GM23338 (cell line): ENCODE measurements around the gene CLUH. TPM values are rescaled to one million over a fixed set of nuclear protein-coding genes. Genes with fewer than 3 reads are reported as not detected.
"Not testable (repeated sequence)": the region's sequence is repeated elsewhere in the genome, so short reads cannot be mapped to it uniquely, and the experiment has no call there.

Experiments
- ATAC-seq: fragments of 200-7000 bp; cut with Tn5 transposase; 3 replicates; pipeline ENCODE4 v1.9.1; 2020
- DNase-seq: peaks from one replicate; pipeline ENCODE4 v3.0.0-alpha.2; 2015; ENCODE audit warnings: low spot score
- H2AFZ ChIP-seq: fragments of 200-600 bp; sonication (generic); 2 replicates; pipeline ENCODE4 v1.8.0; 2016; ENCODE audit warnings: antibody characterized with exemption, mild to moderate bottlenecking, moderate library complexity
- H3F3A ChIP-seq: fragments of 200-600 bp; sonication (generic); replicated peaks from 2 replicates; pipeline ENCODE4 v1.8.0; 2017; ENCODE audit warnings: antibody characterized with exemption, mixed run types, low read depth
- H3K27ac ChIP-seq: fragments of 200-600 bp; sonication (generic); 2 replicates; pipeline ENCODE4 v1.6.1; 2016; ENCODE audit warnings: low read depth
- H3K27me3 ChIP-seq: fragments of 200-600 bp; sonication (generic); 2 replicates; pipeline ENCODE4 v1.8.0; 2016; ENCODE audit warnings: mild to moderate bottlenecking, mixed run types, moderate library complexity; ENCODE audit not compliant: insufficient read depth
- H3K36me3 ChIP-seq: fragments of 200-600 bp; sonication (generic); 2 replicates; pipeline ENCODE4 v1.8.0; 2016; ENCODE audit warnings: mild to moderate bottlenecking; ENCODE audit not compliant: insufficient read depth
- H3K4me1 ChIP-seq: fragments of 200-600 bp; sonication (generic); 2 replicates; pipeline ENCODE4 v1.8.0; 2016; ENCODE audit warnings: mild to moderate bottlenecking, moderate library complexity; ENCODE audit not compliant: insufficient read depth
- H3K4me2 ChIP-seq: fragments of 200-600 bp; sonication (generic); 2 replicates; pipeline ENCODE4 v1.7.1; 2017; ENCODE audit warnings: mixed run types
- H3K4me3 ChIP-seq: fragments of 200-600 bp; sonication (generic); 2 replicates; pipeline ENCODE4 v1.6.1; 2016; ENCODE audit warnings: mixed run types
- H3K79me2 ChIP-seq: fragments of 200-600 bp; sonication (generic); replicated peaks from 2 replicates; pipeline ENCODE4 v1.8.0; 2017; ENCODE audit warnings: mild to moderate bottlenecking; ENCODE audit not compliant: insufficient read depth
- H3K9me2 ChIP-seq: fragments of 200-600 bp; sonication (generic); 2 replicates; pipeline ENCODE4 v1.8.0; 2017; ENCODE audit not compliant: insufficient read depth
- H4K20me1 ChIP-seq: fragments of 200-600 bp; sonication (generic); replicated peaks from 2 replicates; pipeline ENCODE4 v1.8.0; 2017; ENCODE audit warnings: mild to moderate bottlenecking; ENCODE audit not compliant: insufficient read depth
- H3K27ac Mint-ChIP-seq: 2 replicates; pipeline ENCODE4 v1.8.0; 2020; ENCODE audit warnings: inconsistent platforms, mild to moderate bottlenecking, moderate library complexity, mixed read lengths
- H3K27me3 Mint-ChIP-seq: 3 replicates; pipeline ENCODE4 v1.8.0; 2022; ENCODE audit warnings: low read depth, mild to moderate bottlenecking, moderate library complexity, mixed read lengths, inconsistent platforms; ENCODE audit not compliant: insufficient read depth, poor library complexity
- H3K36me3 Mint-ChIP-seq: 3 replicates; pipeline ENCODE4 v1.8.0; 2021; ENCODE audit warnings: low read depth, mild to moderate bottlenecking, inconsistent platforms, moderate library complexity, mixed read lengths
- H3K4me1 Mint-ChIP-seq: 3 replicates; pipeline ENCODE4 v1.8.0; 2020; ENCODE audit warnings: mild to moderate bottlenecking, inconsistent platforms, mixed read lengths
- H3K4me3 Mint-ChIP-seq: 3 replicates; pipeline ENCODE4 v1.8.0; 2021; ENCODE audit warnings: moderate library complexity, mild to moderate bottlenecking, inconsistent platforms, mixed read lengths
- H3K9me3 Mint-ChIP-seq: 3 replicates; pipeline ENCODE4 v1.8.0; 2020; ENCODE audit warnings: moderate library complexity, mild to moderate bottlenecking, inconsistent platforms, mixed read lengths
- NANOG ChIP-seq: IDR thresholded peaks from 2 replicates; pipeline ENCODE4 v1.6.1; 2016; ENCODE audit warnings: antibody characterized with exemption, borderline replicate concordance
- POLR2AphosphoS5 ChIP-seq: IDR thresholded peaks from 2 replicates; pipeline ENCODE4 v1.6.1; 2016; ENCODE audit warnings: antibody characterized with exemption, low read depth
- STAT1 ChIP-seq: IDR thresholded peaks from one replicate; pipeline ENCODE4 v1.6.1; 2016; ENCODE audit warnings: antibody characterized with exemption; ENCODE audit not compliant: unreplicated experiment
- ZNF114 ChIP-seq: fragments of 250-450 bp; sonication (Bioruptor Pico); IDR thresholded peaks from 2 replicates; pipeline ENCODE4 v1.5.0; 2020; ENCODE audit warnings: mild to moderate bottlenecking, moderate library complexity
- polyA plus RNA-seq: library from polyadenylated mRNA; unstranded; fragments of >200 nt; fragmentation: Nextera tagmentation; extraction: Ambion mirVana; gene quantifications from 2 replicates; pipeline ENCODE4 v1.2.1, GENCODE V29; 2016
- total RNA-seq: library from RNA; depleted of rRNA; stranded (reverse); fragments of >200 nt; shearing (Covaris generic); gene quantifications from 2 replicates; pipeline ENCODE4 v1.2.3, GENCODE V29; 2014
- TF ChIP-seq, protein P1 (sequence below): IDR thresholded peaks from 2 replicates; pipeline ENCODE4 v1.6.1; 2016; ENCODE audit warnings: antibody characterized with exemption
- TF ChIP-seq, protein P2 (sequence below), 2 experiments: fragments of 200-600 bp in 1 of 2; sonication (generic) in 1 of 2; conservative IDR thresholded peaks; 2 replicates each; pipeline versions ENCODE4 v1.5.1 to v1.6.1; 2016 to 2017; ENCODE audit warnings: antibody characterized with exemption in 2 of 2, low read depth in 2 of 2, mild to moderate bottlenecking in 2 of 2, moderate library complexity in 1 of 2

Gene CLUH
- total and polyA plus RNA-seq, 2 experiments from 2014 or later: 23.5 to 90.0 TPM

DNA sequence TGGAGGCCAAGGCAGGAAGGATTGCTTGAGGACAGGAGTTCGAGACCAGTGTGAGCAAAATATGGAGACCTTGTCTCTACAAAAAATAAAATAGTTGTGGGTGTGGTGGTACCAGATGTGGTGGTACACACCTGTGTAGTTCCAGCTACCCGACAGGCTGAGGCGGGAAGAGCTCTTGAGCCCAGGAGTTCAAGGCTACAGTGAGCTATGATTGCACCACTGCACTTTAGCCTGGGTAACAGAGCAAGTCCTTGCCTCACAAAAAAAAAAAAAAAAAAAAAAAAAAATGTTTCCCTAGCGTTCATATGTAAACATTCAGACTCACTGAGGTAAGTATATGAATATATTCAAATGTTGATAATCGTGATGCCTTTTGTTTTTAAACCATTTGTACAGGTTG, 39.5 kb downstream of the CLUH start:
- Histone ChIP-seq H3F3A (no peaks in the 10 kb centered on the region; the same call in 1 of the 2 replicates), H4K20me1 (peaks cover 9% of the 10 kb centered on the region; the same call in 1 of the 2 replicates), H3K27ac (no peak overlapping the region), H3K36me3 (peaks cover 48% of the 10 kb centered on the region), H3K4me2 (no peak overlapping the region), H3K27me3 (no peaks in the 10 kb centered on the region), H3K4me3 (no peak overlapping the region), H2AFZ (no peak overlapping the region), H3K79me2 (peaks cover 29% of the 10 kb centered on the region), H3K4me1 (no peaks in the 10 kb centered on the region), H3K9me2 (no peaks in the 10 kb centered on the region)
- no peak for ATAC-seq
- no peak overlapping the region for H3K27ac Mint-ChIP-seq
- DNase-seq: no peak
- peaks cover 83% of the 10 kb centered on the region for H3K36me3 Mint-ChIP-seq
- peaks cover 2% of the 10 kb centered on the region for H3K27me3 Mint-ChIP-seq
- no peaks in the 10 kb centered on the region; the same call in 2 of the 3 replicates for H3K9me3 Mint-ChIP-seq
- no peak for TF ChIP-seq NANOG
- no peak for TF ChIP-seq POLR2AphosphoS5
- no peak for TF ChIP-seq STAT1
- TF ChIP-seq, protein P1, sequence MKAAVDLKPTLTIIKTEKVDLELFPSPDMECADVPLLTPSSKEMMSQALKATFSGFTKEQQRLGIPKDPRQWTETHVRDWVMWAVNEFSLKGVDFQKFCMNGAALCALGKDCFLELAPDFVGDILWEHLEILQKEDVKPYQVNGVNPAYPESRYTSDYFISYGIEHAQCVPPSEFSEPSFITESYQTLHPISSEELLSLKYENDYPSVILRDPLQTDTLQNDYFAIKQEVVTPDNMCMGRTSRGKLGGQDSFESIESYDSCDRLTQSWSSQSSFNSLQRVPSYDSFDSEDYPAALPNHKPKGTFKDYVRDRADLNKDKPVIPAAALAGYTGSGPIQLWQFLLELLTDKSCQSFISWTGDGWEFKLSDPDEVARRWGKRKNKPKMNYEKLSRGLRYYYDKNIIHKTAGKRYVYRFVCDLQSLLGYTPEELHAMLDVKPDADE: no peak
- TF ChIP-seq ZNF114: no peak
- TF ChIP-seq, protein P2, sequence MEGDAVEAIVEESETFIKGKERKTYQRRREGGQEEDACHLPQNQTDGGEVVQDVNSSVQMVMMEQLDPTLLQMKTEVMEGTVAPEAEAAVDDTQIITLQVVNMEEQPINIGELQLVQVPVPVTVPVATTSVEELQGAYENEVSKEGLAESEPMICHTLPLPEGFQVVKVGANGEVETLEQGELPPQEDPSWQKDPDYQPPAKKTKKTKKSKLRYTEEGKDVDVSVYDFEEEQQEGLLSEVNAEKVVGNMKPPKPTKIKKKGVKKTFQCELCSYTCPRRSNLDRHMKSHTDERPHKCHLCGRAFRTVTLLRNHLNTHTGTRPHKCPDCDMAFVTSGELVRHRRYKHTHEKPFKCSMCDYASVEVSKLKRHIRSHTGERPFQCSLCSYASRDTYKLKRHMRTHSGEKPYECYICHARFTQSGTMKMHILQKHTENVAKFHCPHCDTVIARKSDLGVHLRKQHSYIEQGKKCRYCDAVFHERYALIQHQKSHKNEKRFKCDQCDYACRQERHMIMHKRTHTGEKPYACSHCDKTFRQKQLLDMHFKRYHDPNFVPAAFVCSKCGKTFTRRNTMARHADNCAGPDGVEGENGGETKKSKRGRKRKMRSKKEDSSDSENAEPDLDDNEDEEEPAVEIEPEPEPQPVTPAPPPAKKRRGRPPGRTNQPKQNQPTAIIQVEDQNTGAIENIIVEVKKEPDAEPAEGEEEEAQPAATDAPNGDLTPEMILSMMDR (conservative IDR thresholded peaks at IDR 0.05; ENCODE audit: low read depth in 2 of 2): no peak
- H3K4me3 Mint-ChIP-seq: no peak overlapping the region
- H3K4me1 Mint-ChIP-seq: no peaks in the 10 kb centered on the region

DNA sequence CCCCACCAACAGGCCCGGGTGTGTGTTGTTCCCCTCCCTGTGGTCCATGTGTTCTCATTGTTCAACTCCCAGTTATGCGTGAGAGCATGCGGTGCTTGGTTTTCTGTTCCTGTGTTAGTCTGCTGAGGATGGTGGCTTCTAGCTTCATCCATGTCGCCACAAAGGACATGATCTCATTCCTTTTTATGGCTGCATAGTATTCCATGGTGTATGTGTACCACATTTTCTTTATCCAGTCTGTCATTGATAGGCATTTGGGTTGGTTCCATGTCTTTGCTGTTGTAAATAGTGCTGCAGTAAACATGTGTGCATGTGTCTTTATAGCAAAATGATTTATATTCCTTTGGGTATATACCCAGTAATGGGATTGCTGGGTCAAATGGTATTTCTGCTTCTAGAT, 51.2 kb downstream of the CLUH start:
- H3K9me2 ChIP-seq, H2AFZ ChIP-seq, H3K9me3 Mint-ChIP-seq, H3F3A ChIP-seq, H3K4me1 ChIP-seq, ATAC-seq, H3K4me1 Mint-ChIP-seq, H3K4me3 Mint-ChIP-seq, H3K27ac ChIP-seq, H3K27me3 ChIP-seq, H3K4me3 ChIP-seq, H3K27me3 Mint-ChIP-seq, H3K27ac Mint-ChIP-seq, H3K36me3 ChIP-seq, H3K4me2 ChIP-seq, DNase-seq: not testable (repeated sequence)
- H3K36me3 Mint-ChIP-seq: peaks cover 13% of the 10 kb centered on the region
- Histone ChIP-seq H4K20me1 (peaks cover 33% of the 10 kb centered on the region), H3K79me2 (peaks cover 100% of the 10 kb centered on the region)

DNA sequence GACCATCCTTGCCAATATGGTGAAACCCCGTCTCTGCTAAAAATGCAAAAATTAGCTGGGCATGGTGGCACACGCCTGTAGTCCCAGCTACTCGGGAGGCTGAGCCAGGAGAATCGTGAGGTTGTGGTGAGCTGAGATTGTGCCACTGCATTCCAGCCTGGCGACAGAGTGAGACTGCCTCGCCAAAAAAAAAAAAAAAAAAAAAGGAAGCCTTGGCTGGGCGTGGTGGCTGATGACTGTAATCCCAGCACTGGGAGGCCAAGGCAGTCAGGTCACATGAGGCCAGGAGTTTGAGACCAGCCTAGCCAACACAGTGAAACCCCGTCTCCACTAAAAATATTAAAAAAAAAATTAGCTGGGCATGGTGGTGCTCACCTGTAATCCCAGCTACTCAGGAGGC, 52.2 kb downstream of the CLUH start:
- H3K36me3 Mint-ChIP-seq: peaks cover 13% of the 10 kb centered on the region
- not testable (repeated sequence) for H3K27me3 ChIP-seq, DNase-seq, H3K4me3 ChIP-seq, H3K27me3 Mint-ChIP-seq, H3K4me1 ChIP-seq, H2AFZ ChIP-seq, H3K4me3 Mint-ChIP-seq, H3K4me1 Mint-ChIP-seq, H3K27ac ChIP-seq, ATAC-seq, H3K27ac Mint-ChIP-seq, H3K9me3 Mint-ChIP-seq, H3F3A ChIP-seq, H3K9me2 ChIP-seq, H3K4me2 ChIP-seq, H3K36me3 ChIP-seq
- Histone ChIP-seq H4K20me1 (peaks cover 36% of the 10 kb centered on the region), H3K79me2 (peaks cover 99% of the 10 kb centered on the region)
